Neural progenitor cell (in vitro differentiated cells): ENCODE data around the gene PMAIP1.

ENCODE experiments used
- CTCF ChIP-seq: fragments of 200-600 bp; sonication (generic); IDR thresholded peaks from 2 replicates; pipeline ENCODE4 v1.5.1; 2017; ENCODE audit warnings: antibody characterized with exemption, mild to moderate bottlenecking
- EZH2 ChIP-seq: fragments of 200-600 bp; sonication (generic); IDR thresholded peaks from 2 replicates; pipeline ENCODE4 v1.6.1; 2017; ENCODE audit warnings: antibody characterized with exemption, mild to moderate bottlenecking, moderate library complexity

- TF ChIP-seq CTCF (no peak), EZH2 (no peak)
Observed at GRCh38 chr18:59908799-59909198, 9.0 kb downstream of the PMAIP1 start.
